HCT116 (cell line): Measurements from ENCODE around the gene TIMP4. TPM values are rescaled to one million over a fixed set of nuclear protein-coding genes. Genes with fewer than 3 reads are reported as not detected.

Experiments used
- ATAC-seq: fragments of 200-7000 bp; cut with Tn5 transposase; 2 replicates; pipeline ENCODE4 v1.9.1; 2020; ENCODE audit warnings: mild to moderate bottlenecking, moderate library complexity
- BruUV-seq: library from RNA; stranded (reverse); fragments of 400-500 nt; replicated peaks from 2 replicates; lab custom pipeline; 2021; lab: Mats Ljungman, UMichigan
- CTCF ChIA-PET: fragments of 300-600 bp; sonication (Branson Sonifier 250); formaldehyde crosslinking; loops from one replicate; lab custom pipeline; 2021; ENCODE audit warnings: antibody characterized with exemption; lab: Charles Lee
- POLR2A ChIA-PET: fragments of 300-600, 350-600 bp; sonication (Branson Sonifier 250); formaldehyde crosslinking; loops from one replicate; lab custom pipeline; 2021; ENCODE audit warnings: antibody characterized with exemption; lab: Charles Lee
- RAD21 ChIA-PET, 2 experiments: fragments of 300-600 bp; sonication (Branson Sonifier 250); formaldehyde crosslinking; loops; one replicate each; lab custom pipeline; 2023; ENCODE audit warnings: low total read pairs in 2 of 2; ENCODE audit not compliant: uncharacterized antibody in 2 of 2, unreplicated experiment in 2 of 2, low non-redundant PET in 1 of 2; lab: Charles Lee
- DNase-seq: peaks from one replicate; pipeline ENCODE4 v3.0.0-alpha.2; 2010; ENCODE audit warnings: low read depth, low spot score
- H2AFZ ChIP-seq: fragments of 200-600 bp; shearing (Covaris generic), sonication (generic); 2 replicates; pipeline ENCODE4 v1.6.1; 2017; ENCODE audit warnings: low read depth, mixed run types, mixed read lengths, antibody characterized with exemption, low read length; ENCODE audit not compliant: poor library complexity, severe bottlenecking
- H3K27ac ChIP-seq: 2 replicates; pipeline ENCODE4 v1.5.1; 2012; ENCODE audit warnings: low read depth, low read length
- H3K27me3 ChIP-seq: fragments of 200-600 bp; sonication (generic); 2 replicates; pipeline ENCODE4 v1.6.1; 2016; ENCODE audit warnings: mixed run types, low read length, mixed read lengths; ENCODE audit not compliant: insufficient read depth
- H3K36me3 ChIP-seq, 2 experiments: fragments of 200-500 bp in 1 of 2; fragments of 200-600 bp in 1 of 2; sonication (Bioruptor generic) in 1 of 2; sonication (generic) in 1 of 2; 2 replicates each; pipeline versions ENCODE4 v1.5.1 to v1.6.1; 2014 to 2016; ENCODE audit warnings: low read length in 2 of 2, inconsistent platforms in 1 of 2, mixed read lengths in 1 of 2, mixed run types in 1 of 2; ENCODE audit not compliant: insufficient read depth in 2 of 2, control insufficient read depth in 1 of 2
- H3K4me1 ChIP-seq, 2 experiments: fragments of 200-600 bp in 1 of 2; sonication (generic) in 1 of 2; 2 replicates each; pipeline versions ENCODE4 v1.5.1 to v1.6.1; 2012 to 2017; ENCODE audit warnings: low read length in 2 of 2, inconsistent platforms in 1 of 2, mild to moderate bottlenecking in 1 of 2, mixed read lengths in 1 of 2, mixed run types in 1 of 2, moderate library complexity in 1 of 2; ENCODE audit not compliant: insufficient read depth in 2 of 2, control insufficient read depth in 1 of 2
- H3K4me2 ChIP-seq: fragments of 200-600 bp; sonication (generic); 2 replicates; pipeline ENCODE4 v1.6.1; 2017; ENCODE audit warnings: mixed run types, low read length, mixed read lengths
- H3K4me3 ChIP-seq, 2 experiments: fragments of 200-600 bp in 1 of 2; sonication (generic) in 1 of 2; replicated peaks in 1 of 2; 2 replicates each; pipeline ENCODE4 v1.5.1; 2011 to 2016; ENCODE audit warnings: low read length in 2 of 2, control low read depth in 1 of 2, low read depth in 1 of 2, mild to moderate bottlenecking in 1 of 2, mixed read lengths in 1 of 2, mixed run types in 1 of 2
- H3K79me2 ChIP-seq: fragments of 200-600 bp; sonication (generic); 2 replicates; pipeline ENCODE4 v1.6.1; 2017; ENCODE audit warnings: mild to moderate bottlenecking, mixed run types, low read length, moderate library complexity, mixed read lengths; ENCODE audit not compliant: insufficient read depth
- H3K9ac ChIP-seq: fragments of 200-600 bp; sonication (generic); 2 replicates; pipeline ENCODE4 v1.6.1; 2016; ENCODE audit warnings: low read length, mixed read lengths
- H3K9me2 ChIP-seq: fragments of 200-600 bp; sonication (generic), shearing (Covaris generic); 2 replicates; pipeline ENCODE4 v1.6.1; 2017; ENCODE audit warnings: mixed run types, mild to moderate bottlenecking, moderate library complexity; ENCODE audit not compliant: insufficient read depth
- H3K9me3 ChIP-seq, 2 experiments: fragments of 200-500 bp in 1 of 2; fragments of 200-600 bp in 1 of 2; sonication (Bioruptor generic) in 1 of 2; sonication (generic) in 1 of 2; 2 replicates each; pipeline ENCODE4 v1.6.1; 2014 to 2017; ENCODE audit warnings: low read length in 2 of 2, mixed read lengths in 2 of 2, inconsistent platforms in 1 of 2, low read depth in 1 of 2, mild to moderate bottlenecking in 1 of 2, mixed run types in 1 of 2, moderate library complexity in 1 of 2; ENCODE audit not compliant: control insufficient read depth in 1 of 2, insufficient read depth in 1 of 2
- H4K20me1 ChIP-seq: fragments of 200-600 bp; sonication (generic), shearing (Covaris generic); 2 replicates; pipeline ENCODE4 v1.6.1; 2017; ENCODE audit warnings: mixed run types, mild to moderate bottlenecking, moderate library complexity; ENCODE audit not compliant: insufficient read depth
- ATF3 ChIP-seq: IDR thresholded peaks from 2 replicates; pipeline ENCODE4 v1.6.1; 2012
- CBX3 ChIP-seq: IDR thresholded peaks from 2 replicates; pipeline ENCODE4 v1.6.1; 2012; ENCODE audit warnings: low read depth
- ELF1 ChIP-seq: IDR thresholded peaks from 2 replicates; pipeline ENCODE4 v1.6.1; 2012; ENCODE audit warnings: low read depth, borderline replicate concordance
- EZH2 ChIP-seq: fragments of 200-600 bp; sonication (generic); IDR thresholded peaks from 2 replicates; pipeline ENCODE4 v1.6.1; 2017; ENCODE audit warnings: antibody characterized with exemption, mixed run types
- JUND ChIP-seq: IDR thresholded peaks from 2 replicates; pipeline ENCODE4 v1.6.1; 2012
- POLR2A ChIP-seq: IDR thresholded peaks from 2 replicates; pipeline ENCODE4 v1.7.0; 2011; ENCODE audit warnings: borderline replicate concordance; ENCODE audit not compliant: insufficient read depth, insufficient read length; ENCODE audit errors: extremely low read depth
- POLR2AphosphoS5 ChIP-seq: IDR thresholded peaks from 2 replicates; pipeline ENCODE4 v1.6.1; 2011; ENCODE audit warnings: mild to moderate bottlenecking, low read depth, low read length, moderate library complexity
- REST ChIP-seq: IDR thresholded peaks from 2 replicates; pipeline ENCODE4 v1.6.1; 2012; ENCODE audit warnings: low read depth
- SIN3A ChIP-seq: IDR thresholded peaks from 2 replicates; pipeline ENCODE4 v1.6.1; 2012; ENCODE audit warnings: low read depth
- SRF ChIP-seq: IDR thresholded peaks from 2 replicates; pipeline ENCODE4 v1.6.1; 2012; ENCODE audit warnings: low read depth
- TCF7L2 ChIP-seq: IDR thresholded peaks from 2 replicates; pipeline ENCODE4 v1.7.0; 2011; ENCODE audit warnings: borderline replicate concordance, inconsistent platforms; ENCODE audit not compliant: insufficient read depth, insufficient read length; ENCODE audit errors: extremely low read depth
- ZBTB33 ChIP-seq: IDR thresholded peaks from 2 replicates; pipeline ENCODE4 v1.6.1; 2011; ENCODE audit warnings: mild to moderate bottlenecking, low read length, moderate library complexity; ENCODE audit not compliant: insufficient replicate concordance; ENCODE audit errors: extremely low read depth
- ZNF274 ChIP-seq: fragments of 200-500 bp; sonication (Bioruptor generic); IDR thresholded peaks from 2 replicates; pipeline ENCODE4 v1.6.1; 2014; ENCODE audit warnings: mild to moderate bottlenecking, low read depth, low read length, inconsistent platforms
- intact Hi-C: fragments of 100-400 bp; cut with micrococcal nuclease; formaldehyde crosslinking; loops from 2 replicates; pipeline ENCODE4 v1.10.0; 2022
- total RNA-seq: library from RNA; stranded (reverse); gene quantifications from one replicate; pipeline ENCODE4 v1.2.1, GENCODE V29; 2021; ENCODE audit not compliant: unreplicated experiment

TIMP4 gene
- total RNA-seq, 1 experiment from 2014 or later = not detected

GRCh38 chr3:12150112-12150511 lies 8.6 kb downstream of the TIMP4 start:
- BruUV-seq = no TSS peak
- CTCF ChIA-PET = no interaction called here
- H3K79me2 ChIP-seq = no peaks in the 10 kb centered on the region
- no peak for ATAC-seq
- TF ChIP-seq TCF7L2 (no peak), POLR2A (no peak), JUND (no peak), ATF3 (no peak), REST (no peak), ZNF274 (no peak), SIN3A (no peak), ELF1 (no peak), CBX3 (no peak), SRF (no peak), POLR2AphosphoS5 (no peak), EZH2 (no peak), ZBTB33 (no peak)
- H3K4me2 ChIP-seq = no peak overlapping the region
- POLR2A ChIA-PET = no interaction called here
- no peaks in the 10 kb centered on the region for H3K27me3 ChIP-seq
- peaks cover 0 to 10% of the 10 kb centered on the region in 2 experiments; a peak in 1 of 4 replicates for H3K4me1 ChIP-seq
- no peak for DNase-seq
- RAD21 ChIA-PET = no interaction called here
- H3K4me3 ChIP-seq = no peak overlapping the region
- H3K9me3 ChIP-seq = no peaks in the 10 kb centered on the region
- intact Hi-C loops = no loop called here
- H3K9me2 ChIP-seq = no peaks in the 10 kb centered on the region
- no peak overlapping the region for H3K9ac ChIP-seq
- H4K20me1 ChIP-seq = no peaks in the 10 kb centered on the region
- H3K36me3 ChIP-seq = no peaks in the 10 kb centered on the region
- H3K27ac ChIP-seq = no peak overlapping the region
- no peak overlapping the region for H2AFZ ChIP-seq
